Measurements from ENCODE around the gene DRC7. TPM values are rescaled to one million over a fixed set of nuclear protein-coding genes. Genes with fewer than 3 reads are reported as not detected.

Gene DRC7
- total and polyA plus RNA-seq, 10 of the 15 experiments (the other 5 are each of a cell fraction or from before 2014, with no cell fraction given): 0.06 to 0.49 (median 0.14) TPM; not detected in 4

GRCh38 chr16:57749101-57749692 lies 54.6 kb downstream of the DRC7 start:
- Histone ChIP-seq H2AFZ (ENCODE audit: control insufficient read depth, low read depth, low read length) (no peak overlapping the region), H3K9me3 (replicated peaks; ENCODE audit: control insufficient read depth, insufficient read depth, low read length) (no peaks in the 10 kb centered on the region), H3K27ac (ENCODE audit: control insufficient read depth, insufficient read depth) (no peak overlapping the region), H3K9ac (ENCODE audit: control insufficient read depth, insufficient read depth, low read length) (no peak overlapping the region), H3K36me3 (ENCODE audit: control insufficient read depth in 2 of 2, insufficient read depth in 2 of 2, low read length in 1 of 2) (peaks cover 0 to 2% of the 10 kb centered on the region in 2 experiments; a peak in 2 of 4 replicates), H3K4me2 (ENCODE audit: control insufficient read depth, insufficient read depth) (no peak overlapping the region), H4K20me1 (ENCODE audit: control insufficient read depth, insufficient read depth) (no peaks in the 10 kb centered on the region), H3K79me2 (ENCODE audit: control insufficient read depth, insufficient read depth, low read length) (no peaks in the 10 kb centered on the region), H3K4me3 (no peak overlapping the region), H3K4me1 (ENCODE audit: control insufficient read depth, insufficient read depth, low read length) (no peaks in the 10 kb centered on the region), H3K27me3 (replicated peaks in 1 of 2; ENCODE audit: control insufficient read depth in 2 of 2, insufficient read depth in 2 of 2, low read length in 1 of 2) (no peaks in the 10 kb centered on the region)
- ChIA-PET CTCF (interaction anchor here (1.4 to 1.8 kb wide), 2 partner anchors 150 to 173 kb away, joined by 4 to 5 read pairs; no protein-coding TSS in a partner anchor), POLR2A (no interaction called here), RAD21 (ENCODE audit: unreplicated experiment) (no interaction called here), SMC1A (ENCODE audit: uncharacterized antibody, unreplicated experiment) (no interaction called here)
- 94% methylated on average over 3 of the region's 3 CpGs for WGBS (ENCODE audit: insufficient coverage, insufficient replicate concordance, low lambda C conversion rate, missing lambda C conversion rate)
- no TSS peak for BruUV-seq (replicated peaks)
- ATAC-seq (no peak), DNase-seq (ENCODE audit: low read depth, low spot score) (no peak), FAIRE-seq (no peak)
- TF ChIP-seq ZNF24 (IDR thresholded peaks at IDR 0.05) (no peak), CHD4 (IDR thresholded peaks at IDR 0.05) (no peak), SMC3 (IDR thresholded peaks at IDR 0.05; ENCODE audit: borderline replicate concordance, low read length) (no peak), CEBPZ (IDR thresholded peaks at IDR 0.05; ENCODE audit: low read depth, low read length) (no peak), CBX3 (IDR thresholded peaks at IDR 0.05; ENCODE audit: borderline replicate concordance, low read depth) (no peak), WRNIP1 (IDR thresholded peaks at IDR 0.05; ENCODE audit: borderline replicate concordance, low read depth, low read length) (no peak), BMI1 (IDR thresholded peaks at IDR 0.05; ENCODE audit: borderline replicate concordance) (no peak), TCF7 (IDR thresholded peaks at IDR 0.05; ENCODE audit: borderline replicate concordance) (no peak), BHLHE40 (IDR thresholded peaks at IDR 0.05; ENCODE audit: borderline replicate concordance in 1 of 2, low read depth in 2 of 2, low read length in 1 of 2) (no peak), ATF3 (IDR thresholded peaks at IDR 0.05; ENCODE audit: borderline replicate concordance, extremely low read depth, low read depth, low read length) (no peak), PAX8 (IDR thresholded peaks at IDR 0.05) (no peak), TCF3 (IDR thresholded peaks at IDR 0.05; ENCODE audit: borderline replicate concordance, insufficient read depth, low read depth, low read length) (no peak), RAD21 (IDR thresholded peaks at IDR 0.05; ENCODE audit: insufficient read depth, low read depth, low read length) (no peak), RUNX3 (IDR thresholded peaks at IDR 0.05; ENCODE audit: low read length) (no peak)
- in situ Hi-C loops (cut with MboI) (no loop called here), intact Hi-C loops (cut with micrococcal nuclease; ENCODE audit: unreplicated experiment) (no loop called here)
